ENCODE measurements around the gene CABLES1.
"Not testable (repeated sequence)": the region's sequence is repeated elsewhere in the genome, so short reads cannot be mapped to it uniquely, and the experiment has no call there.

CABLES1 gene

GRCh38 chr18:23247896-23248295 is 112.6 kb downstream of the CABLES1 start:
- DNase-seq = no peak

GRCh38 chr18:23248826-23249225 is 113.5 kb downstream of the CABLES1 start:
- DNase-seq = no peak

DNA sequence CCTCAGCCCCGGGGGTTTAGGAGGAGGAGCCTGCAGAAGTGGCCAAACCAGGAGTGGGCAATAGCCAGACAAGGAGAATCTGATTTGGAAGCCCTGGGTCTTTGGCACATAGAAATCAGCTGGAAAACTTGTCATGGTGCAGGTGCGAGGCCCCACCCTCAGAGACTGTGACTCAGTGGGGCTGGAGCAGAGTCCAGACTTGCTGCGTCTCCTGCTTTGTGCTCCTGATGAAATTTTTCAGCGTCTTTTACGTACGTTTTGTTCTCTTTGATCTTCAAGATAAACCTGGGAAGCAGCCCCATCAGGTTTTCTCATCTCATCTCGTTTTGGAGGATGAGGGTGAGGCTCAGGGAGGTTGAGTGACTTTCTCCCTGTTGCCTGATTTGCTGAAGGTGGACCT is 114.1 kb downstream of the CABLES1 start:
- DNase-seq = no peak

GRCh38 chr18:23250893-23251656 is 115.8 kb downstream of the CABLES1 start:
- DNase-seq = no peak

DNA sequence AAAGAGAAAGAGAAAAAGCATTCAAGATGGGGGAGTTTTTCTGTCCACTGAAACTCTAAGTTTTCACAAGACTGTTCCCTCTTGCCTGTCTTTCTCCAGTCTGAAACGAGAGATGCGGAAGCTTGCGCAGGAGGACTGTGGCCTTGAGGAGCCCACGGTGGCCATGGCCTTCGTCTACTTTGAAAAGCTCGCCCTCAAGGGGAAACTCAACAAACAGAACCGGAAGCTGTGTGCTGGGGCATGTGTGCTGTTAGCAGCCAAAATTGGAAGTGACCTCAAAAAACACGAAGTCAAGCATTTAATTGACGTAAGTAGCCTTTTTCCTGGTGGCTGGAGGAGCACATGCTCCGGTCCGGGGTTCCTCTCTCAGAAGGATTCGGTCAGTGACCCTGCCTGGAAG is 118.3 kb downstream of the CABLES1 start:
- no peak for DNase-seq

DNA sequence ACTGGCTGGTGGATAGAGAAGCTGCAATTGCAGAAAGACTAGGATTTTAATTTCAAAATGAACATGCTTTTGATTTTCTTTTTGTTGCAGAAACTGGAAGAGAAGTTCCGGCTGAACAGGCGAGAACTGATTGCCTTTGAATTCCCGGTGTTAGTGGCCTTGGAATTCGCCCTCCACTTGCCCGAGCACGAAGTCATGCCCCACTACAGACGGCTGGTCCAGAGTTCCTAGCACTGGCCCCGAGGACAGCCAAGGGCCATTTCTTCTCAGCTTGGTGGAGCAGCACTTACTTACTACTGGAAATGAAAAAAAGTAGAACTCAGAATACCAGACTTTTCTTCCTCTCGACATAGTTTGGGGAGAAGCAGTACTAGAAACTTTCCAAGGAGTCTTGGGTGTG is 121.9 kb downstream of the CABLES1 start:
- no peak for DNase-seq

DNA sequence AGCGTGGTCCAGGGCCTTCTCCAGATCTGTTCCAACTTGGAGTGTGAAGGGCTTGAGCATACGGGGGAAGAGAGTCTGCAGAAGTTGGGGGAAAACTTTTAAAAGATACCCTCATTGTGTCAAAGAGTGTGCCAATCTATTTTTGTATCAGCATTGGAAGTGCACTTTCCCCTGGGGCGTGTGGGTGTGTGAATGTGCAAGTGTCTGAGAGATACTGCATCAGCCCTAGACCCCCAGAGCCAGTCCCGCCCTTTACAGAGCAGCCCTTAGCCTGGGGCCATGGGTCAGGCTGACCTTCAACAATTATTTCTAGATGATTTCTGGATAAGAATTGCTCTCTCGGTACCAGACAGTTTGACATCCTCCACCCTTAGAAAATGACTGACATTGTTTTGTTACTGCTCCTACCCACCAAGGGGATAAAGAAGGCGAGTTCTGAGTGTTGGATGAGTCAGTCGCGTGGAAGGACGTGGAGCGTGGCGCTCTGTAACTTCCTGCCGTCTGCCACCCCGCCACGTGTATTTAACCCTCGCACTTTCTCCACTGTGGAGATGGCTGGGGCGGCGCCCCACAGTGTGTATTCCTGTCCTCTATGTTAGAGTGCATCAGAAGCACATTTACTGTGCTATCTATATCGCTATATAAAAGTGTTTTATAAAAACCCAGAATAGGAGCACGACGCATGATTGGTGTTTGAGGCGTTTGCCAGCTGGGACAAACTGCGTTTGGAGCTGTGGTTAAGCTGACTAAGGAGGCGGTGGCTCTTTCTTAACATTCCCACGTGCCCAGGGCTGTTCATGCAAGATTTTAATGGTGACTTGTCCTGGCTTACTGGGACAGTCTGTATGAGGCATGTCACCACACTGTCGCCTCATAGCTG is 122.6 kb downstream of the CABLES1 start:
- DNase-seq = no peak

- DNase-seq = no peak
These were observed 123.5 kb downstream of the CABLES1 start for GRCh38 chr18:23258566-23259469.

DNA sequence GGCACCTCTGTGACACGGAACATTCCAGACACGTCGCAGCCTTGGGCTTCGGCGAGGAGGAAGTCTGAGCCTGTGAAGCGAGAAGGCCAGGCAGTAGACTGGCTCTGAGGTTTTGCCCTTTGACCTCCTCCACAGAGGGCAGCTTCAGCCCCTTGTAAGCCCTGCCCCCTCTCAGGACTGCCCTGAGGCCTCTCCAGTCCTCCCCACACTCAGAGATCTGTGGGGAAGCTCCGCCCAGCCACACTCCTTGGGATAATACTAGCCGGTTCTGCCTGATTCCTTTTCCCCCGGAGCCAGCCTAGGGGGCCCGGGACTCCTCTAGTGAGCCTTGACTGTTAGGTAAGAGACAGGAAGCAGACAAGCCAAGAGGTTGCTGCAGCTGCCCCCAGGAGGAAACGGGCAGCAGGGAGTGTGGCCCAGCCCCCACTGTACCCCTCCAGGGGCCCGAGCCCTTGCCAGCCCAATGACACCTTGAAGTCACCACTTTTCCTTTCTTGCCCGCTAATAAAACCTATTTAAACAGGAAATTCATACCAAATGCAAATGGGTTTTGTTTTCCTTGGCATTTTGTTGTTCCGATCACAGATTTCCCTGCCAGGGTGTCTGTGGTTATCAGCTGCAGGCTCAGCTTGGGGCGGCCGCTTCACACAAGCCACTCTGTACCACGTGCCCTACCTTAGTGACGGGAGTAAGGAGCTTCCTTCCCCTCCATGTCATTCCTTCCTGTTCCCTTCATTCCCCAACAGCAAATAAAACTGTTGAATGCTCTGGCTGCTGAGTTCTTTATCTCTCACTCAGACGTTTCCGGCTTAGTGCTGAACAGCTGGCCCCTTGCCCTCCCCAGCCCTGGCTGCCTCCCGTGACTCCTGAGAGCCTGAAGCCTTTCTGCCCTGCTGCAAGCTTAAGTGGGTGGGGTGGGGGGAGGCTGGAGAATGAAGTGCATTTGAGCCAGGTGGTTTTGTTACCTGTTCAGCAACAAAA is 124.7 kb downstream of the CABLES1 start:
- DNase-seq = no peak

DNA sequence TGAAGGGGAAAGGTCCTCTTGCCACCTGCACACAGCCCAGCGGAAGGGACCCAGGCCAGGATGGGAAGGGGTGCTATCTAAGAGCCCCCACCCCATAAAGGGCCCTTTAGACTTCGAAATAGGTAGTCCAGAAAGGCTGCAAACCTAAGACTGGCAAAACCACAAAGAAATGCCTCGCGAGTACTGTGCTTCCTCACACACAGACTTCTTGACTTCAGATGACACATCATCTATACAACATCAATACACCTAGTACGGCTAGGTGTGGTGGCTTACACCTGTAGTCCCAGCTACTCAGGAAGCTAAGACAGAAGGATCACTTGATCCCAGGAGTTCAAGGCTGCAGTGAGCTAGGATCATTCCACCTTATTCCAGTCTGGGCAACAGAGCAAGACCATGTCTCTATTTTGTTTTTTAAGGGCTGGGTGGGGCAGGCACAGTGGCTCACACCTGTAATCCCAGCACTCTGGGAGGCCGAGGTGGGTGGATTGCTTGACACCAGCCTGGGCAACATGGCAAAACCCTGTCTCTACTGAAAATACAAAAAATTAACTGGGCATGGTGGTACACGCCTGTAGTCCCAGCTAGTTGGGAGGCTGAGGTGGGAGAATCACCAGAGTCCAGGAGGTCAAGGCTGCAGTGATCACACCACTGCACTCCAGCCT is 125.8 kb downstream of the CABLES1 start:
- no peak for DNase-seq

- DNase-seq = no peak
These were observed 128.4 kb downstream of the CABLES1 start for GRCh38 chr18:23263551-23264235.

GRCh38 chr18:23265682-23266399 is 130.6 kb downstream of the CABLES1 start:
- no peak for DNase-seq

GRCh38 chr18:23266717-23267446 is 131.6 kb downstream of the CABLES1 start:
- DNase-seq = no peak

DNA sequence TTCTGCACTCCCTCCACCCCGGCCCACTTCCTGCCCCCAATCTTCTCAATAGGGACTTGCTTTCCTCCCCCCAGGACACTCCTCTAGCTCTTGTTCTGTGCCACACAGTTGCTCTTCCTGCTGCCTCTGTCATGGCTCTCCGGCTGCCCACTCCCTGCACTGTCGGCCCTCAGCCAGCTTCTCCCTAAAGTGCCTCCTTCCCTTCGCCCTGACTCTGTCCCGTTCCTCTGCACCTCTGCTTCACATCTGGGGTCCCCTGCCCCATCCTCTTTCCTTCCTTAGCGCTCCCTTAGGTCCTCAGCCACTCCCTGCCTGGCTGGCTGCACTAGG is 132.1 kb downstream of the CABLES1 start:
- no peak for DNase-seq

DNA sequence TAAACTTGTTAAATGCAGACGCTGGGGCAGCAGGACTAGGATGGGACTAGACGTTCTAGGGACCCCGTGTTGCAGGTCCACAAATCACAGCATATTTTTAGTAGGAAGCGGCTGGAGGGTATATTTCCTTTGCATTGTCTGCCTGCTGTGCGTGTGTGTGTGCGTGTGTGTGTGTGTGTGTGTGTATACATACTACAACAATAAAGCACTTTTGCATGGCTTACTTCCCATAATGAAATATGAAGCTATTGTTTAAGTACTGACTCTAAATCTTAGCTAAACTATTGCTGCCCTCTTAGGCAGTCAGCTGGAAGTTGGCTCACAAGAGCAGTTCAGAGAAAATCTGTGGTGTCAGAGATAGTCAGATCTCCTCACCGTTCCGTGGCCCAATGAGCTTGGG is 133.4 kb downstream of the CABLES1 start:
- DNase-seq = no peak

DNA sequence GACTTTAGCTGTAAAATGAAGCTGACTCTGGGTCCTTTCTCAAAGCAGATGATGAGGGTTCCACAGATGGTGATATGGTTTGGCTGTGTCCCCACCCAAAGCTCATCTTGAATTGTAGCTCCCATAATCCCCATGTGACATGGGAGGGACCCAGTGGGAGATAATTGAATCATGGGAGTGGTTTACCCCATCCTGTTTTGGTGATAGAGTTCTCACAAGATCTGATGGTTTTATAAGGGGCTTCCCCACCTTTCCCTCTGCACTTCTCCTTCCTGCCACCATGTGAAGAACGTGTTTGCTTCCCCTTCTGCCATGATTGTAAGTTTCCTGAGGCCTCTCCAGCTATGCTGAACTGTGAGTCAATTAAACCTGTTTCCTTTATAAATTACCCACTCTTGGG is 133.8 kb downstream of the CABLES1 start:
- DNase-seq = not testable (repeated sequence)

DNA sequence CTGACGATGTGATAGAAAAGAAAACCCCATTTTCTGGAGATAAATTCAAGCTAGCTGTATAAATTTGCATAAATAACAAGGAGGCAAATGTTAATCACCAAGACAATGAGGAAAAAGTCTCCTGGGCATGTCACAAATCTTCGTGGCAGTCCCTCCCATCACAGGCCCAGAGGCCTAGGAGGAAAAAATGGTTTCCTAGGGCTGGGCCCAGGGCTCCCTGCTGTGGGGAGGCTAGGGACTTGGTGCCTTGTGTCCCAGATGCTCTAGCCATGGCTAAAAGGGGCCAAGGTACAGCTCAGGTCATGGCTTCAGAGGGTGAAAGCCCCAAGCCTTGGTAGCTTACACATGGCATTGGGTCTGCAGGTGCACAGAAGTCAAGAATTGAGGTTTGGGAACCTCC is 134.6 kb downstream of the CABLES1 start:
- DNase-seq = no peak

DNA sequence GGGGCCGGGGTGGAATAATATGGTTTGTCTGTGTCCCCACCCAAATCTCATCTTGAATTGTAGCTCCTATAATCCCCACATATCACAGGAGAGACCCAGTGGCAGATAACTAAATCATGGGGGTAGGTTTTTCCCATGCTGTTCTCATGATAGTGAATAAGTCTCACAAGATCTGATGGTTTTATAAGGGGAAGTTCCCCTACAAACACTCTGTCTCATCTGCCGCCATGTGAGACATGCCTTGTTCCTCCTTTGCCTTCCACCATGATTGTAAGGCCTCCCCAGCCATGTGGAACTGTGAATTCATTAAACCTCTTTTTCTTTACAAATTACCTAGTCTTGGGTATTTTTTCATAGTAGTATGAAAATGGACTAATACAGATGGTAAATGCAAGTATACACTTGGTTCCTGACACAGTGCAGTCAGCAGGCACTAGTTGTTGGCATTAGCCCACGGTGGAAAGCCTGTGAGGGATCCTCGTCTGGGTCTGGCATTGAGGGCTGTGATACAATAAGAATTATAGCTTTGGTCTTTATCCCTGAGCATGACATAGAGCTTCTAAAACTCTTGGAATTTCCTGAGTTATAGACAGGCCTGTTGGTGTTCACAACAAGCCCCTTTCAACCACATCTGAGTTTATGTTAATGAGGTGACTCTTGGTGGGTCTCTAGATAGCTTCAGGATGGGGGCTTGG is 135.8 kb downstream of the CABLES1 start:
- DNase-seq = no peak

Data from activated effector memory CD4-positive, alpha-beta T cell treated with anti-CD3 and anti-CD28 coated beads, Interleukin-2, amount 50 U/mL, for 16 hours (primary cell).